WTC11 (cell line): ENCODE results near the gene APBA1. TPM values are rescaled to one million over a fixed set of nuclear protein-coding genes. Genes with fewer than 3 reads are reported as not detected.

Experiments used
- ATAC-seq: fragments of 200-7000 bp; cut with Tn5 transposase; 2 replicates; pipeline ENCODE4 v1.10.0; 2021; ENCODE audit warnings: mild to moderate bottlenecking, moderate library complexity
- CTCF ChIA-PET: fragments of 300-600 bp; sonication (Branson Sonifier 250); formaldehyde crosslinking; loops from one replicate; lab custom pipeline; 2021; ENCODE audit warnings: antibody characterized with exemption; lab: Charles Lee
- POLR2A ChIA-PET: fragments of 350-600 bp; sonication (Branson Sonifier 250); formaldehyde crosslinking; loops from one replicate; lab custom pipeline; 2021; ENCODE audit warnings: antibody characterized with exemption; lab: Charles Lee
- DNase-seq: peaks from one replicate; pipeline ENCODE4 v3.0.0; 2021; ENCODE audit warnings: low spot score
- H3K27ac Mint-ChIP-seq: 2 replicates; pipeline ENCODE4 v1.8.0; 2021; ENCODE audit warnings: mixed read lengths
- H3K27me3 Mint-ChIP-seq: 2 replicates; pipeline ENCODE4 v1.8.0; 2021; ENCODE audit warnings: low read depth, mild to moderate bottlenecking, moderate library complexity, mixed read lengths
- H3K36me3 Mint-ChIP-seq: 2 replicates; pipeline ENCODE4 v1.8.0; 2021; ENCODE audit warnings: mixed read lengths
- H3K4me1 Mint-ChIP-seq: 2 replicates; pipeline ENCODE4 v1.8.0; 2022; ENCODE audit warnings: mixed read lengths
- H3K4me3 Mint-ChIP-seq: 2 replicates; pipeline ENCODE4 v1.8.0; 2021; ENCODE audit warnings: mild to moderate bottlenecking, moderate library complexity, mixed read lengths
- H3K9me3 Mint-ChIP-seq: 2 replicates; pipeline ENCODE4 v1.8.0; 2021; ENCODE audit warnings: mixed read lengths
- ATF1 ChIP-seq: sonication (generic); formaldehyde crosslinking; IDR thresholded peaks from 2 replicates; pipeline ENCODE4 v1.8.1; 2023; ENCODE audit warnings: mild to moderate bottlenecking, moderate library complexity, missing genetic modification reagents
- CBFB ChIP-seq: sonication (generic); formaldehyde crosslinking; IDR thresholded peaks from 2 replicates; pipeline ENCODE4 v1.8.1; 2022; ENCODE audit warnings: mild to moderate bottlenecking, low read depth, missing genetic modification reagents
- ELF4 ChIP-seq: sonication (generic); formaldehyde crosslinking; IDR thresholded peaks from 2 replicates; pipeline ENCODE4 v1.8.1; 2022; ENCODE audit warnings: low read depth, mild to moderate bottlenecking, moderate library complexity, missing genetic modification reagents
- FOXP1 ChIP-seq: sonication (generic); formaldehyde crosslinking; IDR thresholded peaks from 2 replicates; pipeline ENCODE4 v1.8.0; 2022; ENCODE audit warnings: missing genetic modification reagents, mild to moderate bottlenecking, moderate library complexity, borderline replicate concordance
- HMGA2 ChIP-seq: fragments of 250-450 bp; sonication (Bioruptor Pico); IDR thresholded peaks from 2 replicates; pipeline ENCODE4 v1.4.0; 2021; ENCODE audit warnings: mild to moderate bottlenecking, moderate library complexity
- KAT7 ChIP-seq: sonication (generic); formaldehyde crosslinking; IDR thresholded peaks from 2 replicates; pipeline ENCODE4 v1.8.1; 2023; ENCODE audit warnings: missing genetic modification reagents, mild to moderate bottlenecking, borderline replicate concordance
- MAX ChIP-seq: sonication (generic); formaldehyde crosslinking; IDR thresholded peaks from 2 replicates; pipeline ENCODE4 v1.8.0; 2022; ENCODE audit warnings: mild to moderate bottlenecking, missing genetic modification reagents
- PRDM15 ChIP-seq: sonication (generic); formaldehyde crosslinking; IDR thresholded peaks from 2 replicates; pipeline ENCODE4 v1.8.0; 2022; ENCODE audit warnings: missing genetic modification reagents
- RORB ChIP-seq: fragments of 250-450 bp; sonication (Bioruptor Pico); IDR thresholded peaks from 2 replicates; pipeline ENCODE4 v1.9.0; 2021; ENCODE audit warnings: mild to moderate bottlenecking
- SMAD3 ChIP-seq: sonication (generic); formaldehyde crosslinking; IDR thresholded peaks from 2 replicates; pipeline ENCODE4 v1.8.0; 2022; ENCODE audit warnings: missing genetic modification reagents, mild to moderate bottlenecking, borderline replicate concordance
- SP1 ChIP-seq: sonication (generic); formaldehyde crosslinking; conservative IDR thresholded peaks from 2 replicates; pipeline ENCODE4 v1.8.1; 2022; ENCODE audit warnings: missing genetic modification reagents
- TCF7 ChIP-seq: sonication (generic); formaldehyde crosslinking; IDR thresholded peaks from 2 replicates; pipeline ENCODE4 v1.8.0; 2022; ENCODE audit warnings: mild to moderate bottlenecking, low read depth, missing genetic modification reagents, moderate library complexity
- TEAD4 ChIP-seq: sonication (generic); formaldehyde crosslinking; IDR thresholded peaks from 2 replicates; pipeline ENCODE4 v1.8.0; 2022; ENCODE audit warnings: mild to moderate bottlenecking, missing genetic modification reagents
- ZBTB43 ChIP-seq: sonication (generic); formaldehyde crosslinking; IDR thresholded peaks from 2 replicates; pipeline ENCODE4 v1.8.1; 2023; ENCODE audit warnings: mild to moderate bottlenecking, missing genetic modification reagents
- ZNF121 ChIP-seq: sonication (generic); formaldehyde crosslinking; IDR thresholded peaks from 2 replicates; pipeline ENCODE4 v1.8.0; 2023; ENCODE audit warnings: missing genetic modification reagents
- ZNF232 ChIP-seq: sonication (generic); formaldehyde crosslinking; IDR thresholded peaks from 2 replicates; pipeline ENCODE4 v1.8.0; 2022; ENCODE audit warnings: mild to moderate bottlenecking, missing genetic modification reagents
- ZNF416 ChIP-seq: fragments of 250-450 bp; sonication (Bioruptor Pico); IDR thresholded peaks from 2 replicates; pipeline ENCODE4 v1.9.0; 2021; ENCODE audit warnings: mild to moderate bottlenecking, inconsistent platforms
- ZNF532 ChIP-seq: fragments of 250-450 bp; sonication (Bioruptor Pico); IDR thresholded peaks from 2 replicates; pipeline ENCODE4 v1.9.0; 2021; ENCODE audit warnings: mild to moderate bottlenecking, borderline replicate concordance
- ZSCAN18 ChIP-seq: fragments of 250-450 bp; sonication (Bioruptor Pico); IDR thresholded peaks from 2 replicates; pipeline ENCODE4 v2.1.2; 2022; ENCODE audit warnings: mild to moderate bottlenecking, moderate library complexity
- total RNA-seq: library from RNA; stranded (reverse); gene quantifications from 3 replicates; pipeline ENCODE4 v1.2.3, GENCODE V29; 2021

APBA1 gene
- total RNA-seq, 1 experiment from 2014 or later, result 0.94 TPM

- TF ChIP-seq ATF1 (CRISPR knock-in tag) (no peak), ZSCAN18 (CRISPR knock-in tag) (no peak), FOXP1 (CRISPR knock-in tag) (no peak), TEAD4 (no peak), ELF4 (CRISPR knock-in tag) (no peak), HMGA2 (no peak), TCF7 (CRISPR knock-in tag) (no peak)
- TF ChIP-seq, all 79 proteins: peak for 0
Measured at GRCh38 chr9:69428017-69428785, 244.0 kb downstream of the APBA1 start (continued).

- Mint-ChIP-seq H3K27me3 (no peaks in the 10 kb centered on the region), H3K27ac (no peak overlapping the region), H3K4me3 (no peak overlapping the region), H3K4me1 (peaks cover 7% of the 10 kb centered on the region), H3K9me3 (peaks cover 19% of the 10 kb centered on the region), H3K36me3 (peaks cover 15% of the 10 kb centered on the region)
- DNase-seq (no peak), ATAC-seq (no peak)
- TF ChIP-seq SP1 (CRISPR knock-in tag) (no peak), ZNF121 (CRISPR knock-in tag) (no peak)
- POLR2A ChIA-PET, result interaction anchor here (0.5 kb wide), 1 partner anchor 646 kb away, joined by 3 read pairs; no protein-coding TSS in a partner anchor
- CTCF ChIA-PET, result no interaction called here
Measured at GRCh38 chr9:69427286-69427685, 244.9 kb downstream of the APBA1 start.

GRCh38 chr9:69425136-69425801 lies 246.9 kb downstream of the APBA1 start:
- DNase-seq (no peak), ATAC-seq (no peak)
- ChIA-PET CTCF (interaction anchor here (1.0 to 2.0 kb wide), 5 partner anchors 12 to 506 kb away, joined by 3 to 16 read pairs (median 4); no protein-coding TSS in a partner anchor), POLR2A (no interaction called here)
- Mint-ChIP-seq H3K36me3 (peaks cover 17% of the 10 kb centered on the region), H3K27me3 (no peaks in the 10 kb centered on the region), H3K27ac (no peak overlapping the region), H3K4me3 (no peak overlapping the region), H3K9me3 (peaks cover 22% of the 10 kb centered on the region), H3K4me1 (peaks cover 14% of the 10 kb centered on the region)
- TF ChIP-seq ZNF532 (CRISPR knock-in tag) (no peak), MAX (CRISPR knock-in tag) (no peak), RORB (no peak), ZBTB43 (CRISPR knock-in tag) (no peak), SMAD3 (CRISPR knock-in tag) (no peak), ZNF416 (CRISPR knock-in tag) (no peak), CBFB (CRISPR knock-in tag) (no peak), ZSCAN18 (CRISPR knock-in tag) (no peak), KAT7 (CRISPR knock-in tag) (no peak), ZNF232 (CRISPR knock-in tag) (no peak), PRDM15 (CRISPR knock-in tag) (no peak)
